Tibial nerve (tissue), 3 donors: Measurements from ENCODE around the gene COG1.

Source experiments
- CTCF ChIP-seq, 5 experiments: fragments of 200-600 bp in 3 of 5; fragments of 450-650 bp in 2 of 5; sonication (generic) in 3 of 5; IDR thresholded peaks; one replicate each; pipeline ENCODE4 v1.5.1; 2016 to 2019; ENCODE audit warnings: antibody characterized with exemption in 5 of 5, mild to moderate bottlenecking in 3 of 5, moderate library complexity in 2 of 5
- POLR2A ChIP-seq, 2 donors: fragments of 450-650 bp; IDR thresholded peaks; one replicate each; pipeline ENCODE4 v1.6.1; 2017; ENCODE audit warnings: antibody characterized with exemption in 2 of 2, mild to moderate bottlenecking in 2 of 2, moderate library complexity in 2 of 2

DNA sequence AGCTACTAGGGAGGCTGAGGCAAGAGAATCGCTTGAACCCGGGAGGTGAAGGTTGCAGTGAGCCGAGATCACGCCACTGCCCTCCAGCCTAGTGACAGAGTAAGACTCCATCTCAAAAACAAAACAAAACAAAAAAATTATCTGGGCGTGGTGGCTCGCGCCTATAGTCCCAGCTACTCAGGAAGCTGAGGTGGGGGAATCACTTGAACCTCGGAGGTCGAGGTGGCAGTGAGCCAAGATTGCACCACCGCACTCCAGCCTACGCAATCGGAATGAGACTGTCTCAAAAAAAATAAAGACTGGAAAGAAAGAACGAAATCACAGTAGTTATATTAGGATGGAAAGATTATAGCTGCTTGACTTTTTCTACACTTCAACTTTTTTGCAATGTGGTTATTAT, 18.9 kb downstream of the COG1 start:
- no peak for TF ChIP-seq CTCF (IDR thresholded peaks at IDR 0.05)
- TF ChIP-seq POLR2A (IDR thresholded peaks at IDR 0.05): no peak
